Muscle layer of colon (tissue), 2 donors: ENCODE measurements around the gene DHTKD1.

Experiments used
- H3K27ac ChIP-seq: one replicate; pipeline ENCODE4 v1.7.0; 2013; ENCODE audit warnings: low read depth, mild to moderate bottlenecking, low read length, moderate library complexity
- H3K27me3 ChIP-seq, 2 donors: one replicate each; pipeline ENCODE4 v1.7.0; 2013; ENCODE audit warnings: low read length in 2 of 2, mild to moderate bottlenecking in 2 of 2; ENCODE audit not compliant: insufficient read depth in 2 of 2, control insufficient read depth in 1 of 2
- H3K36me3 ChIP-seq: one replicate; pipeline ENCODE4 v1.7.0; 2013; ENCODE audit warnings: mild to moderate bottlenecking, low read length; ENCODE audit not compliant: insufficient read depth
- H3K4me1 ChIP-seq: one replicate; pipeline ENCODE4 v1.7.0; 2013; ENCODE audit warnings: mild to moderate bottlenecking, low read length; ENCODE audit not compliant: insufficient read depth
- H3K4me3 ChIP-seq, 2 donors: one replicate each; pipeline ENCODE4 v1.7.0; 2013; ENCODE audit warnings: low read length in 2 of 2, low read depth in 1 of 2, mild to moderate bottlenecking in 1 of 2, moderate library complexity in 1 of 2
- H3K9ac ChIP-seq: one replicate; pipeline ENCODE4 v1.7.0; 2013; ENCODE audit warnings: low read length
- H3K9me3 ChIP-seq: one replicate; pipeline ENCODE4 v1.7.0; 2013; ENCODE audit warnings: mild to moderate bottlenecking, low read length
- donor health status: abdominal sarcoma.
- donor health status: Adenocarcinoma of cecum.

DHTKD1 gene

GRCh38 chr10:12107781-12108180, 39.0 kb downstream of the DHTKD1 start:
- Histone ChIP-seq H3K27ac (no peak overlapping the region), H3K4me1 (no peaks in the 10 kb centered on the region), H3K27me3 (no peaks in the 10 kb centered on the region), H3K36me3 (peaks cover 27% of the 10 kb centered on the region), H3K9me3 (no peaks in the 10 kb centered on the region), H3K4me3 (no peak overlapping the region), H3K9ac (no peak overlapping the region)

GRCh38 chr10:12109286-12109685, 40.5 kb downstream of the DHTKD1 start:
- no peaks in the 10 kb centered on the region for H3K9me3 ChIP-seq
- H3K36me3 ChIP-seq, result peaks cover 18% of the 10 kb centered on the region
- H3K9ac ChIP-seq, result no peak overlapping the region
- no peak overlapping the region for H3K4me3 ChIP-seq
- no peak overlapping the region for H3K27ac ChIP-seq
- no peaks in the 10 kb centered on the region for H3K4me1 ChIP-seq
- H3K27me3 ChIP-seq, result no peaks in the 10 kb centered on the region

GRCh38 chr10:12111528-12111927, 42.8 kb downstream of the DHTKD1 start:
- Histone ChIP-seq H3K36me3 (peaks cover 15% of the 10 kb centered on the region), H3K4me1 (no peaks in the 10 kb centered on the region), H3K27ac (no peak overlapping the region), H3K27me3 (no peaks in the 10 kb centered on the region), H3K9me3 (no peaks in the 10 kb centered on the region), H3K4me3 (no peak overlapping the region), H3K9ac (no peak overlapping the region)

GRCh38 chr10:12113627-12114026, 44.9 kb downstream of the DHTKD1 start:
- no peaks in the 10 kb centered on the region for H3K27me3 ChIP-seq
- no peaks in the 10 kb centered on the region for H3K4me1 ChIP-seq
- no peak overlapping the region for H3K9ac ChIP-seq
- no peak overlapping the region for H3K27ac ChIP-seq
- H3K9me3 ChIP-seq, result no peaks in the 10 kb centered on the region
- H3K36me3 ChIP-seq, result peaks cover 6% of the 10 kb centered on the region
- no peak overlapping the region for H3K4me3 ChIP-seq

- Histone ChIP-seq H3K4me1 (no peaks in the 10 kb centered on the region), H3K36me3 (peaks cover 11% of the 10 kb centered on the region), H3K9ac (no peak overlapping the region), H3K27me3 (no peaks in the 10 kb centered on the region), H3K9me3 (no peaks in the 10 kb centered on the region), H3K4me3 (no peak overlapping the region), H3K27ac (no peak overlapping the region)
Measured at GRCh38 chr10:12121673-12122072, 52.9 kb downstream of the DHTKD1 start.

GRCh38 chr10:12129222-12130111, 60.7 kb downstream of the DHTKD1 start, which contains the start of gene SEC61A2:
SEC61A2 (plus strand) TSS chr10:12129677; CDS start chr10:12129788, 111 bp downstream.
- Histone ChIP-seq H3K4me3 (peak within 1 kb of the TSS; percentile 69 to 83), H3K9me3 (no peaks in the 10 kb centered on the region), H3K27ac (peak within 1 kb of the TSS; percentile 90), H3K4me1 (no peaks in the 10 kb centered on the region), H3K27me3 (no peaks in the 10 kb centered on the region), H3K9ac (peak within 1 kb of the TSS; percentile 33), H3K36me3 (no peaks in the 10 kb centered on the region)

- no peak overlapping the region for H3K9ac ChIP-seq
- no peaks in the 10 kb centered on the region for H3K4me1 ChIP-seq
- no peaks in the 10 kb centered on the region for H3K36me3 ChIP-seq
- H3K9me3 ChIP-seq, result no peaks in the 10 kb centered on the region
- H3K4me3 ChIP-seq, result peak overlapping the region; percentile 69 to 83
- H3K27ac ChIP-seq, result peak overlapping the region; percentile 90
- no peaks in the 10 kb centered on the region for H3K27me3 ChIP-seq
Measured at GRCh38 chr10:12130237-12130872, 61.6 kb downstream of the DHTKD1 start.

- Histone ChIP-seq H3K9ac (no peak overlapping the region), H3K4me1 (no peaks in the 10 kb centered on the region), H3K27ac (no peak overlapping the region), H3K4me3 (no peak overlapping the region), H3K27me3 (no peaks in the 10 kb centered on the region), H3K9me3 (no peaks in the 10 kb centered on the region), H3K36me3 (peaks cover 19% of the 10 kb centered on the region)
Measured at GRCh38 chr10:12135631-12136030, 66.9 kb downstream of the DHTKD1 start.

GRCh38 chr10:12140038-12140437, 71.3 kb downstream of the DHTKD1 start:
- Histone ChIP-seq H3K4me1 (no peaks in the 10 kb centered on the region), H3K27ac (no peak overlapping the region)

GRCh38 chr10:12144538-12144937, 75.8 kb downstream of the DHTKD1 start:
- peaks cover 31% of the 10 kb centered on the region for H3K36me3 ChIP-seq
- no peaks in the 10 kb centered on the region for H3K27me3 ChIP-seq
- H3K9me3 ChIP-seq, result no peaks in the 10 kb centered on the region
- no peak overlapping the region for H3K9ac ChIP-seq
- H3K4me1 ChIP-seq, result no peaks in the 10 kb centered on the region
- H3K27ac ChIP-seq, result no peak overlapping the region
- H3K4me3 ChIP-seq, result no peak overlapping the region

More at GRCh38 chr10:12140038-12140437, 71.3 kb downstream of the DHTKD1 start:
- Histone ChIP-seq H3K9me3 (no peaks in the 10 kb centered on the region), H3K27me3 (no peaks in the 10 kb centered on the region), H3K9ac (no peak overlapping the region), H3K4me3 (no peak overlapping the region), H3K36me3 (peaks cover 44% of the 10 kb centered on the region)

GRCh38 chr10:12150163-12150562, 81.4 kb downstream of the DHTKD1 start:
- H3K9ac ChIP-seq, result no peak overlapping the region
- no peaks in the 10 kb centered on the region for H3K27me3 ChIP-seq
- H3K9me3 ChIP-seq, result no peaks in the 10 kb centered on the region
- no peaks in the 10 kb centered on the region for H3K4me1 ChIP-seq
- peaks cover 13% of the 10 kb centered on the region for H3K36me3 ChIP-seq
- H3K4me3 ChIP-seq, result no peak overlapping the region
- no peak overlapping the region for H3K27ac ChIP-seq
